Fibroblast of the aortic adventitia (primary cell): Measurements from ENCODE around the gene IRAK1. TPM values are rescaled to one million over a fixed set of nuclear protein-coding genes. Genes with fewer than 3 reads are reported as not detected.
"Not testable (repeated sequence)": the region's sequence is repeated elsewhere in the genome, so short reads cannot be mapped to it uniquely, and the experiment has no call there.

Experiments
- DNase-seq: peaks from one replicate; pipeline ENCODE4 v3.0.0-alpha.2; 2010; ENCODE audit warnings: low read depth
- H3K4me3 ChIP-seq: 2 replicates; pipeline ENCODE4 v1.5.1; 2011; ENCODE audit warnings: low read depth, mild to moderate bottlenecking, control low read depth, low read length, moderate library complexity
- CTCF ChIP-seq: IDR thresholded peaks from 2 replicates; pipeline ENCODE4 v1.5.1; 2011; ENCODE audit warnings: mild to moderate bottlenecking, low read length, control low read depth, inconsistent platforms; ENCODE audit not compliant: insufficient read depth
- total RNA-seq: library from RNA; depleted of rRNA; stranded (reverse); fragments of >200 nt; gene quantifications from 2 replicates; pipeline ENCODE4 v1.2.3, GENCODE V29; 2012; ENCODE audit warnings: low replicate concordance

Gene IRAK1
- total RNA-seq, 1 donor: 80.5 TPM

GRCh38 chrX:154002215-154002719, 17.4 kb downstream of the IRAK1 start:
- peak; percentile 75 for DNase-seq
- H3K4me3 ChIP-seq: no peak overlapping the region
- TF ChIP-seq CTCF: no peak

DNA sequence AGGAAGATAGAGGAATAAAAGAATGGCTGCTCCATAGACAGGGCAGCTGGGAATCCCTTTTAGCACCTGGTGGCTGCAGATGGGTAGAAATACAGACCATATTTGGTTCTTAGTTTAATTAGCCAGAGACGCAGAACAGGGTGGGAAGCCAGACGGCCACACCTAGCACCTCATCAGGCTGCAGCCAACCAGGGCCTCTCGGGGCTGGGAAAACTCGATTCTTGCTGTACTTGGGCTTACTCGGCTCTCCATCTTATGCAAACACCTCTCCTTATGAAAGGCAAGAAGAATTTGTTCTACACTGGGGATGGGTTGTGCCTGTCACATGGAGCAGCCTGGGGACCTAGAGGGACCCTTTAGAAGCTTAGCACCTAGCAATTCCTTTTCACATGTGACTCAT, 19.7 kb downstream of the IRAK1 start:
- no peak overlapping the region for H3K4me3 ChIP-seq
- no peak for DNase-seq
- no peak for TF ChIP-seq CTCF

DNA sequence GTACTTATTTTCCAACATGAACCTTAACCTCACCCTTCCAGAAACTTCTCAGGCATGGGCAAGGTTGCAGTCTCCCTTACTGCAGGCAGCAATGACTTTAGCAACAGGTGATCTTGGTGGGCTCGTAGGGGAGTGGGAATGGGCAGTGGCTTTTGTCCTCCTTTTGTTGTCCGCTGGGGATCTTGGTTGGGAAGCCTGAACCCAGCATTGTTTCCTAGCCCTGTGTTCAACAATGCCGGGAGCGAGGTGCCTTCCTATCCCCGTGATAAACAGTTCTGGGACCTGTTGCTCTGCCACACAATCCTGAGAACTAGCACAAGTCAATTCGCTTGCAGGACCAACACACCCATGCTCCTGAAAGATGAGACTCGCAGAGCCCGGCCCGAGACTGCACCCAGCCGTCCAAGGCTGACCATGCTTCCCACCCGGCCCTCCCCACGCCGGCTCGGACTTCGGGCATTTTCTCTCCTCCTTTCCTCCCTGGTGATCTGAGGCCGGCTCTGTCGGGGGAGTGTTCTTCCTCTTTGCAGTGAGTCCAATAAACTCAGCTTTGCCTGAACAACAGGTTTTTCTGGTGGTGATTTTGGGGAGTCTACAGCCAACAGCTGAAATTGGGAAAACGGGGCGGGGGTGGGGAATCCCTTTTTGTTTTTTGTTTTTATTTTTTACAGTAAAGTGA, 20.2 kb downstream of the IRAK1 start:
- no peak overlapping the region for H3K4me3 ChIP-seq
- TF ChIP-seq CTCF: no peak
- no peak for DNase-seq

DNA sequence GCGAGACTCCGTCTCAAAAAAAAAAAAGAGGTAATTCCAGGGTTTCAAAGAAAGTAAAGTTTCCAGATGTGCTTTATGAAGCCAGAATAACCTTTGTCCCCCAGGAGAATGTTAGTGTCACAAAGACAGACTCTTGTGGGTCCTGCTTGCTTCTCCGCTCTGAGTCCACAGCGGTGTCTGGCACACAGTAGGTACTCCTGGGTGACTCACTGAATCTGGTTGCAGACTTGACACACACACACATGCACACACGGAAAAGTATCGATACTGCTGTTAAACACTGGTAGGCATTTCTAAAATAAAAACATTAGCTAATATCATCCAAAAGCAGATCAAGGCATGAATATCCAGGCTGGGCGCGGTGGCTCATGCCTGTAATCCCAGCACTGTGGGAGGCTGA, 24.2 kb downstream of the IRAK1 start:
- DNase-seq: no peak
- TF ChIP-seq CTCF: no peak

DNA sequence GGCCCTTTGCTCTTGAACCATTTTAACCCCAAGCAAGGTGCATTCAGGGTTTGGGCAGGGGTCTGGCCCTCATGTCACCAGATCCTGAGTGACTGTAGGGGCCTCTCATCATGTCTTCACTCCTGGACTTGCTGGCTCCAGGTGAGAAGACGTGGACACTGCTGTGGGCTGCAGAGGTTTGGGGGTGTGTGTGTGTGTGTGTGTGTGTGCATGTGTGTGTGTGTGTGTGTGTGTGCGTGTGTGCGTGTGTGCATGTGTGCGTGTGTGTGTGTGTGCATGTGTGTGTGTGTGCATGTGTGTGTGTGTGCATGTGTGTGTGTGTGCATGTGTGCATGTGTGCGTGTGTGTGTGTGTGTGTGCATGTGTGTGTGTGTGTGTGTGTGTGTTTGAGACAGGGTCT, 25.3 kb downstream of the IRAK1 start:
- DNase-seq, H3K4me3 ChIP-seq: not testable (repeated sequence)

More for the DNA sequence above, 24.2 kb downstream of the IRAK1 start:
- no peak overlapping the region for H3K4me3 ChIP-seq

DNA sequence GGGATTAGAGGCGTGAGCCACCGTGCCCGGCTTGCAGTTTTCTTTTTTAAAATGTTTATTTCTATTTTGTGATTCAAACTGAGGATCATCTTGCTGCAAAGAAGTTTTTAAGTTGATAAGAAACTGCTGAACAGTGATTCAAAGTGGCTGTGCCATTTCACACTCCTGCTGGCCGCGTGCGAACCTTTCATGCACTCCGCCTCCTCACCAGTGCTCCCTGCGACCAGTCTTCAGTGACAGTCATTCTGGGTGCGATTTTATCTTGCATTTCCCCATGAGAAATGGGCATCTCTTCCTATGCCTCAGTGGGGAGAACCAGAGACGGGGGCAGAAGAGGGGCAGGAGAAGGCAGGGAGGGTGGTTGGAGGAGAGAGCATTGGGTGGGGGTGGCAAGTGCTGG, 25.7 kb downstream of the IRAK1 start:
- H3K4me3 ChIP-seq: no peak overlapping the region
- no peak for TF ChIP-seq CTCF
- no peak for DNase-seq

DNA sequence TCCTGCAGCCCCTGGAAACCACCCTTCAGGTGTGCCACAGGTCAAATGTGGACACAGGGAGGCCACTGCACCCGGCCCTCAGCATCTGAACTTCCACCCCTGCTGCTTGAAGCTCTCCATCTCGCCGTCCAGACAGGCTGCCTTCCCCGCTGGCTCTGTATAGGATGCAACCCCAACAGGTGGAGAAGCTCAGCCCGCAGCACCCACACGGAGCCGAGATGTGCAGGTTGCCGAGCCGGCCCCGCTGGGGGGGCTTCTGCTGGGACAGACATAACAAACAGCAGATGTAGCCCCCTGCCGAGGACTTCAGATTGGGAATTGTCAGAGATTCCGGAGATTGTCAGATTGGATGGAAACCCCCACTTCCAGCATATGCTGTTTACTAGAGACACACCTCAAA, 26.6 kb downstream of the IRAK1 start:
- no peak for DNase-seq
- TF ChIP-seq CTCF: no peak
- H3K4me3 ChIP-seq: no peak overlapping the region
